IMR-90 (cell line): ENCODE measurements around the gene GOSR1. TPM values are rescaled to one million over a fixed set of nuclear protein-coding genes. Genes with fewer than 3 reads are reported as not detected.
"Not testable (repeated sequence)": the region's sequence is repeated elsewhere in the genome, so short reads cannot be mapped to it uniquely, and the experiment has no call there.

Experiments
- ATAC-seq: fragments of 200-7000 bp; cut with Tn5 transposase; 2 replicates; pipeline ENCODE4 v1.9.1; 2020; ENCODE audit warnings: low read depth, mild to moderate bottlenecking, moderate library complexity
- BruUV-seq: library from RNA; stranded (reverse); fragments of 400-500 nt; replicated peaks from 2 replicates; lab custom pipeline; 2021; lab: Mats Ljungman, UMichigan
- CTCF ChIA-PET: fragments of 300-600 bp; formaldehyde crosslinking; extraction: SDS; loops from one replicate; lab custom pipeline; 2021; ENCODE audit warnings: antibody characterized with exemption; lab: Yijun Ruan, JAX
- POLR2A ChIA-PET: fragments of 300-600 bp; sonication (Branson Sonifier 250); formaldehyde crosslinking; loops from one replicate; lab custom pipeline; 2022; ENCODE audit warnings: antibody characterized with exemption; ENCODE audit not compliant: unreplicated experiment; lab: Charles Lee
- DNase-seq: peaks from one replicate; pipeline ENCODE4 v3.0.0; 2013
- H2AFZ ChIP-seq: replicated peaks from 2 replicates; pipeline ENCODE3; 2013; ENCODE audit warnings: low read length, mild to moderate bottlenecking; ENCODE audit not compliant: poor library complexity
- H2AK5ac ChIP-seq: 2 replicates; pipeline ENCODE4 v1.6.1; 2013; ENCODE audit warnings: low read depth, low read length, inconsistent platforms
- H2AK9ac ChIP-seq: replicated peaks from 2 replicates; pipeline ENCODE3; 2013; ENCODE audit warnings: mild to moderate bottlenecking, low read depth, low read length, moderate library complexity; ENCODE audit not compliant: poor library complexity
- H2BK120ac ChIP-seq: 2 replicates; pipeline ENCODE4 v1.6.1; 2013; ENCODE audit warnings: low read depth, low read length, inconsistent platforms
- H2BK15ac ChIP-seq: 3 replicates; pipeline ENCODE4 v1.6.1; 2013; ENCODE audit warnings: low read depth, low read length, inconsistent platforms
- H2BK20ac ChIP-seq: 2 replicates; pipeline ENCODE4 v1.6.1; 2013; ENCODE audit warnings: low read depth, mild to moderate bottlenecking, inconsistent platforms, low read length, moderate library complexity
- H2BK5ac ChIP-seq: 2 replicates; pipeline ENCODE4 v1.6.1; 2013; ENCODE audit warnings: mild to moderate bottlenecking, low read depth, low read length, inconsistent platforms; ENCODE audit not compliant: poor library complexity, severe bottlenecking
- H3K14ac ChIP-seq: replicated peaks from 2 replicates; pipeline ENCODE4 v1.6.1; 2013; ENCODE audit warnings: low read depth, low read length, inconsistent platforms
- H3K18ac ChIP-seq: 2 replicates; pipeline ENCODE4 v1.6.1; 2013; ENCODE audit warnings: low read depth, low read length, control low read depth
- H3K23ac ChIP-seq: 2 replicates; pipeline ENCODE4 v1.6.1; 2013; ENCODE audit warnings: low read depth, low read length, inconsistent platforms
- H3K27ac ChIP-seq: 2 replicates; pipeline ENCODE4 v1.5.1; 2013; ENCODE audit warnings: mild to moderate bottlenecking, control low read depth, low read length; ENCODE audit not compliant: insufficient read depth
- H3K27me3 ChIP-seq: 2 replicates; pipeline ENCODE4 v1.6.1; 2013; ENCODE audit warnings: low read length; ENCODE audit not compliant: control insufficient read depth, insufficient read depth
- H3K36me3 ChIP-seq: 2 replicates; pipeline ENCODE4 v1.6.1; 2013; ENCODE audit warnings: low read length, mixed read lengths; ENCODE audit not compliant: control insufficient read depth, insufficient read depth
- H3K4ac ChIP-seq: 2 replicates; pipeline ENCODE4 v1.6.1; 2013; ENCODE audit warnings: low read depth, low read length, inconsistent platforms
- H3K4me1 ChIP-seq: 2 replicates; pipeline ENCODE4 v1.6.1; 2013; ENCODE audit warnings: low read length, mixed read lengths; ENCODE audit not compliant: control insufficient read depth, insufficient read depth
- H3K4me2 ChIP-seq: 2 replicates; pipeline ENCODE4 v1.6.1; 2013; ENCODE audit warnings: low read depth, mild to moderate bottlenecking, control low read depth, low read length, moderate library complexity
- H3K4me3 ChIP-seq: 2 replicates; pipeline ENCODE4 v1.5.1; 2013; ENCODE audit warnings: low read depth, mild to moderate bottlenecking, control low read depth, low read length, moderate library complexity; ENCODE audit not compliant: insufficient read depth
- H3K56ac ChIP-seq: 2 replicates; pipeline ENCODE4 v1.6.1; 2013; ENCODE audit warnings: low read length, inconsistent platforms; ENCODE audit not compliant: insufficient read depth; ENCODE audit errors: extremely low read depth
- H3K79me1 ChIP-seq, 2 experiments: 2 replicates each; pipeline ENCODE4 v1.6.1; 2013; ENCODE audit warnings: low read length in 2 of 2, inconsistent platforms in 1 of 2, low read depth in 1 of 2
- H3K9ac ChIP-seq: 2 replicates; pipeline ENCODE4 v1.6.1; 2013; ENCODE audit warnings: low read depth, low read length, control low read depth
- H3K9me1 ChIP-seq: 2 replicates; pipeline ENCODE4 v1.6.1; 2013; ENCODE audit warnings: low read length, inconsistent platforms; ENCODE audit not compliant: insufficient read depth
- H3K9me3 ChIP-seq: 2 replicates; pipeline ENCODE4 v1.6.1; 2013; ENCODE audit warnings: low read length; ENCODE audit not compliant: control insufficient read depth, insufficient read depth
- H4K20me1 ChIP-seq: 2 replicates; pipeline ENCODE4 v1.6.1; 2013; ENCODE audit warnings: low read length, inconsistent platforms; ENCODE audit not compliant: insufficient read depth
- H4K5ac ChIP-seq: 2 replicates; pipeline ENCODE4 v1.6.1; 2013; ENCODE audit warnings: mild to moderate bottlenecking, low read depth, low read length, control low read depth
- H4K8ac ChIP-seq, 2 experiments: 2 replicates each; pipeline ENCODE4 v1.6.1; 2013; ENCODE audit warnings: low read depth in 2 of 2, low read length in 2 of 2, control low read depth in 1 of 2, inconsistent platforms in 1 of 2
- H4K91ac ChIP-seq: 2 replicates; pipeline ENCODE4 v1.6.1; 2013; ENCODE audit warnings: low read depth, low read length, inconsistent platforms; ENCODE audit not compliant: insufficient read depth
- WGBS, 2 experiments: methylation state at CpG; one replicate each; pipeline versions ENCODE4 v1.1.5 to v1.1.7; 2013; ENCODE audit warnings: missing lambda C conversion rate in 2 of 2; ENCODE audit not compliant: insufficient read length in 1 of 2; ENCODE audit errors: extremely low coverage in 2 of 2; 5-methylcytosine and 5-hydroxymethylcytosine counted together
- dilution Hi-C: fragments of 300-500 bp; cut with HindIII; formaldehyde crosslinking; loops from one replicate; pipeline ENCODE4 v1.14.3; 2018; ENCODE audit warnings: low sequenced_read_pairs; ENCODE audit not compliant: unreplicated experiment
- in situ Hi-C: fragments of 300-500 bp; cut with MboI; formaldehyde crosslinking; loops from 3 replicates; pipeline ENCODE4 v1.14.3; 2019; ENCODE audit warnings: low sequenced_read_pairs, inconsistent platforms, mixed read lengths
- intact Hi-C: fragments of 100-400 bp; cut with micrococcal nuclease; formaldehyde crosslinking; loops from 2 replicates; pipeline ENCODE4 v1.10.0; 2022
- polyA plus RNA-seq, 3 experiments: library from polyadenylated mRNA; depleted of rRNA; stranded (reverse); fragments of >200 nt; gene quantifications; 2 replicates each; pipeline ENCODE4 v1.2.3, GENCODE V29; 2012; ENCODE audit warnings: low replicate concordance in 1 of 3
- total RNA-seq: library from RNA; depleted of rRNA; stranded (reverse); fragments of >200 nt; gene quantifications from 2 replicates; pipeline ENCODE4 v1.2.3, GENCODE V29; 2012

The GOSR1 gene
- total and polyA plus RNA-seq, 2 of the 4 experiments (the other 2 are of a cell fraction): 21.2 to 47.5 TPM

GRCh38 chr17:30563905-30564390, 86.7 kb downstream of the GOSR1 start:
- H3K14ac ChIP-seq, H2AK9ac ChIP-seq, H2AFZ ChIP-seq, H3K4me2 ChIP-seq, H3K4me1 ChIP-seq, H2BK5ac ChIP-seq, H3K79me1 ChIP-seq, H4K20me1 ChIP-seq, H2BK120ac ChIP-seq, DNase-seq, H3K9me3 ChIP-seq, H2BK20ac ChIP-seq, H4K8ac ChIP-seq, H3K18ac ChIP-seq, H3K9me1 ChIP-seq, H3K36me3 ChIP-seq, H2BK15ac ChIP-seq, H3K23ac ChIP-seq, in situ Hi-C loops, H4K91ac ChIP-seq, BruUV-seq, H2AK5ac ChIP-seq, intact Hi-C loops, ATAC-seq, H3K27ac ChIP-seq, CTCF ChIA-PET, H3K4me3 ChIP-seq, H4K5ac ChIP-seq, H3K4ac ChIP-seq, H3K9ac ChIP-seq, dilution Hi-C loops, H3K56ac ChIP-seq, POLR2A ChIA-PET: not testable (repeated sequence)
- WGBS, 2 experiments: 17% methylated on average over 1 of the region's 7 CpGs; no CpG with 5 or more reads in 1 of the 2 experiments
- peaks cover 52% of the 10 kb centered on the region for H3K27me3 ChIP-seq

DNA sequence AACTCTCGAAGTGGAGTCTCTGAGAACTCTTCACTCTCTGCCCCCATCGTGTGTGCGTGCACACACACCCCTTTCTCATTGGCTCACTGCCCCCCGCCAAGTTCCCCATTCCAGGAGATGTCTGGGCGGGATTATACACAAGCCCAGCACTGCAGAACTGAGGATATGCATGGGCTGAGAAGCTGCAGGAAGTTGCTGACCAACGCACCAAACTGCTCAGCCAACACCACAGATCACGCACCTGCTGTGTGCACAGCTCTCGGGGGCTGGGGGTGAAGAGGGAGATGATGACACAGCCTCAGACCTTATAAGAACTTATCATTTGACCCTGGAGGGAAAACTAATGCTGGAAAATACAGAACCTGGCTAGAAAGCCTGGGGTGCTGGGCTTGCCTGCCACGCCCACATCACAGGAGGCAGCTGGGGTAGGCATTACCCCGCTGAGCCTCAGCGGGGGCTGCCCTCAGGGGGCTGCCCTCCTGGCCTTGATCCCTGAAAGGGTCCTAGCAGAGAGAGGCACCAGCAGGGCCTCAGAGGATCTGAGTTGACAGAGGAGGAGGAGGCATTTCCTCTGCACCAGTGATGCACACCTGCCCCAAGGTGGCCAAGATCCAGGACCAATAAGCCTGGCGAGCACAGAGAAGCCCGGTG, 87.3 kb downstream of the GOSR1 start:
- H3K23ac ChIP-seq, intact Hi-C loops, H4K5ac ChIP-seq, POLR2A ChIA-PET, in situ Hi-C loops, H3K56ac ChIP-seq, H3K9me1 ChIP-seq, H2AFZ ChIP-seq, H2AK5ac ChIP-seq, dilution Hi-C loops, H4K91ac ChIP-seq, H2AK9ac ChIP-seq, H3K18ac ChIP-seq, H3K4me2 ChIP-seq, H2BK20ac ChIP-seq, H2BK120ac ChIP-seq, CTCF ChIA-PET, H3K4ac ChIP-seq, H3K4me1 ChIP-seq, H3K4me3 ChIP-seq, H3K79me1 ChIP-seq, H2BK5ac ChIP-seq, DNase-seq, H4K8ac ChIP-seq, H3K36me3 ChIP-seq, H3K9ac ChIP-seq, H2BK15ac ChIP-seq, BruUV-seq, H3K14ac ChIP-seq, ATAC-seq, H3K9me3 ChIP-seq, H4K20me1 ChIP-seq, H3K27ac ChIP-seq: not testable (repeated sequence)
- peaks cover 54% of the 10 kb centered on the region for H3K27me3 ChIP-seq
- 100% methylated on average over 1 of the region's 13 CpGs; no CpG with 5 or more reads in 1 of the 2 experiments for WGBS, 2 experiments
